GM19328 (cell line): ENCODE data around the gene MRPL39.

Experiments used
- ATAC-seq: cut with Tn5 transposase; IDR thresholded peaks from one replicate; pipeline ENCODE4 v1.9.1; 2021; ENCODE audit warnings: mild to moderate bottlenecking, moderate library complexity; ENCODE audit not compliant: unreplicated experiment

The MRPL39 gene

GRCh38 chr21:25569711-25570110 is 37.6 kb downstream of the MRPL39 start:
- ATAC-seq: no peak

GRCh38 chr21:25569084-25569483 is 38.2 kb downstream of the MRPL39 start:
- no peak for ATAC-seq

GRCh38 chr21:25568246-25568645 is 39.0 kb downstream of the MRPL39 start:
- no peak for ATAC-seq

GRCh38 chr21:25567472-25567871 is 39.8 kb downstream of the MRPL39 start:
- ATAC-seq: no peak

- ATAC-seq: no peak
Observed at GRCh38 chr21:25566645-25567044, 40.6 kb downstream of the MRPL39 start.

GRCh38 chr21:25565272-25566211 is 41.7 kb downstream of the MRPL39 start:
- ATAC-seq: no peak

GRCh38 chr21:25564349-25564948 is 42.8 kb downstream of the MRPL39 start:
- no peak for ATAC-seq

GRCh38 chr21:25563361-25564116 is 43.7 kb downstream of the MRPL39 start:
- peak; percentile 17 for ATAC-seq

- no peak for ATAC-seq
Observed at GRCh38 chr21:25562660-25563059, 44.6 kb downstream of the MRPL39 start.

GRCh38 chr21:25561668-25562641 is 45.3 kb downstream of the MRPL39 start:
- ATAC-seq: peak; percentile 35

- no peak for ATAC-seq
Observed at GRCh38 chr21:25560891-25561290, 46.4 kb downstream of the MRPL39 start.

- no peak for ATAC-seq
Observed at GRCh38 chr21:25560271-25560685, 47.0 kb downstream of the MRPL39 start.

- no peak for ATAC-seq
Observed at GRCh38 chr21:25559746-25560145, 47.5 kb downstream of the MRPL39 start.

GRCh38 chr21:25558123-25558522 is 49.2 kb downstream of the MRPL39 start:
- ATAC-seq: no peak

GRCh38 chr21:25557180-25557579 is 50.1 kb downstream of the MRPL39 start:
- no peak for ATAC-seq

GRCh38 chr21:25556091-25556490 is 51.2 kb downstream of the MRPL39 start:
- no peak for ATAC-seq

GRCh38 chr21:25555492-25555891 is 51.8 kb downstream of the MRPL39 start:
- ATAC-seq: no peak

GRCh38 chr21:25552856-25553255 is 54.4 kb downstream of the MRPL39 start:
- ATAC-seq: no peak

GRCh38 chr21:25551569-25551968 is 55.7 kb downstream of the MRPL39 start:
- no peak for ATAC-seq

GRCh38 chr21:25550352-25551120 is 56.7 kb downstream of the MRPL39 start:
- no peak for ATAC-seq
